Central memory CD4-positive, alpha-beta T cell (primary cell): ENCODE data around the gene KCND3.

Source experiments
- DNase-seq: peaks from one replicate; pipeline ENCODE4 v3.0.0; 2022

KCND3 gene

DNA sequence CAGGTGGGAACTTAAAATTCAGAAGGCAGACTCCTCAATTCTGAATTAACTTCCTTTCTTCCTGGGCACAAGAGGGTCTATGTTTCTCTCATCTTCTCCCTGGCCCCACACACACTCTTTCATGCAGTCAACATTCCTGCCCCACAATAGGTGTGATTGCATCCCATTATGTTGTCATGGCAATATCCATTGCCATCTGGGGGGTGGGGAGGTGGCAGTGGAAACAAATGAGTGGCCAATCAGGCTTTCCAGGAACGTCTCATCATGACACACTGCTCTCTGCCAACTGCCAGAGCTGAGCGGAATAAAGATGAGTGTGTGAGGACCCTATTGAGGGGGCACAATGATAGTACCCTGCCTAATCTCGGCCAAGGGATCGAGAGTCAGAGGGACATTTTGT lies 80.4 kb downstream of the KCND3 start:
- no peak for DNase-seq

DNA sequence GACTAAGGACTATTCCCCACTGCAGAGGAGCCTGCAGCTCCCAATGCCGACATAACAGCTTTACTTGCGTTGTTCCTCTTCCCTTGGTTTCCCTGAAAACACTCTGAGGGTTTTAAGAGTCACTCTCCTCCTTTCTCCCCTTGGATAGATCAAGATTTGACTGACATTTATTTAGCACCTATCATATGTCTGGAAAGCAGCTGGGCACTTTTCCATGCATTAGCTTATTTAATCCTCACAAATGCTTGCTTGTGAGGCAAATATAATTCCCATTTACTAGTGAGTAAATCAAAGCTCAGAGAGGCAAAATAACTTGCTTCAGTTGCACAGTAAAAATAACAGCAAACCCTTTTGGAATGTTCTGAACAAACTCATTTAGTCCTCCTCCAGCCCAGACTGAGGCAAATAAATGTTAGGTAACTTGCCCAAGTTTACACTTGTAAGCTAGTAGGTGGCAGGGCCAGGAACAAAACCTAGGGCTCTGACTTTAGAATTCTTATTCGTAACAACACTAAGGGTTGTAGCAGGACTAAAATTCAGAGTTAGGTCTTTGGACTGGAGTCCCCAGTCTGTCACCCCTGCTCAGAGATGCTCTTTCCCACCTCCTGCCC lies 81.4 kb downstream of the KCND3 start:
- DNase-seq = no peak

DNA sequence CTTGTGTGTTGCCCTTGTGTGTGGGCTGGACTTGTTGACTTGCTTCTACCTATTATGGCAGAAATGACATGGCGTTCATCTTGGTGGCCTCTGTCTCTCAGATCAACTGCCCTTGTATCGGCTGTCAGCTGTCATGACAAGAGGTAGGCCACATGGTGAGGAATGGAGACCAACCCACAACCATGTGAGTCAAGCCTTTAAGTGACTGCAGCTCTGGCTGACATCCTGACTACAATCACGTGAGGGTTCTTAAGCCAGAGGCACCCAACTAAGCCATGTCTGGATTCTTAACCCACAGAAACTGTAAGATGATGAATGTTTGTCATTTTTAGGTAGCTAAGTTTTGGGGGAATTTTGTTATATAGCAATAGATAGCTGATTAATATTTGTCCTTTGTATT lies 82.1 kb downstream of the KCND3 start:
- DNase-seq = no peak

DNA sequence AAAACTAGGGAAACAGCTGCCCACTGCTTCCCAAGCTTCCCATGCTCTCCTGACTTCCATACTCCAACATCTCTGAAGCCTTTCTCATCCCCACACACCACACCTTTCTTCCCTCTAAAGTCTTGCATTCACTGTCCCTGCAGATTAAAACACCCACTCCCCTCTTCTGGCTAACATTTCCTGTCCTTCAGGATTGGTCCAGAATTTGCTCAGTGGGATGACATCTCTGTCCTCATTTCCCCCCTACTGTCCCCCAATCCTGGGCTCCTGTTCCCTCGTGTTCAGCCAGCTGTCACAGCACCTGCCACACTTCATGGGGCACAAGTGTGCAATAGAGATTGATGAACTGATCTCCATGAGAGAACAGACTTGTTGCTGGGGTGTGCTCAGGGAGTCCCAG lies 82.7 kb downstream of the KCND3 start:
- no peak for DNase-seq

DNA sequence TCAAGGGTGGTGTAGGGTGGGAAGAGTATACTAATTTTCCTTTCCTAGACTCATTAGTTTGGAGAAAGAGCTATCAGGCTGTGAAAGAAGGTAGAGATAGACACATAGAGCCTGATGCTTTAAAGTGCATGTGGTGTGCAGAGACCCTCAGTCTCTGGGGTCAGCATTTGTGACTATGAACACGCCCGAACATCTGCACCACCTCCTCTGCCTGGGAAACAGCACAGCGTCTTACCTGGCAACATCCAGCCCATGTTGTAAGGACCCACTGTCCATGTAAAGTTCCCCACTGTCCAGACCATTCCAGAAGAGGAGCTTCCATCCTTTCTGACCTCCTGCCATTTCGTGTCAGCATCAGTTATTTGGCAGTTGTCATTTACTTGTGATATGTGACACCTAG lies 83.4 kb downstream of the KCND3 start:
- no peak for DNase-seq

DNA sequence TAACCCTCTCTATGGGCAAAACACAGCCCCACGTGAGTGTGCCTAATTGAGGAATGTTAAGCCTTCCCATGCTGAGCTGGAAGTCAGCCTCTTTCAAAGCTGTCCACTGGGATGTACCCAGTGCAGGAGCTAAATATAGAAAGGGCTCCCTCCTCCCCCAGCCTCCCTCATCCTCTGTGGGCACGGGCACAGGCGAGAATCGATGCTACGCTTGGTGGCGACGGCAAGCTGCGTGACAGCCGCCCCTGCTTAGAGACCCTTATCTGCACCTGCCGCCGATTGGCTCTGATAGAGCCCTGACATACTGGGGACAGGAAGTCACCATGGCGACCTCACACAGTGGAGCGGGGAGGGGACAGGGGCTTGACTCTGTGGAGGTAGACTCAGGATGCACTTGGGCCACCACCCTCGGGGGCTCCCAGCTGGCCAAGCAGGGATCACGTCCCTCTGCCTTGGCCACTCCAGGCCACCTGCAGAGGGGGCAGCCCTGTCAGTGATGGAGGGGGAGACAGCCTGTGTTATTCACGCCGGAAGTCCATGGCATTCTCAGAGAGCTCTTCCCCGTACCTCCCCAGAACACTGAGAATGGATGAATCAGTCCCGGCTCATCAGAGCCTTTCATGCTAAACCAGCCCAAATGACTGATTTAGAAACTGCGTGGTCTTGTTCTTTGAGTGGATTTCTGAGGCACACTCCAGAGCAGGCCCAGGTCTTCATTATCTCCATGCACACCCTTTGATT lies 84.8 kb downstream of the KCND3 start:
- no peak for DNase-seq

DNA sequence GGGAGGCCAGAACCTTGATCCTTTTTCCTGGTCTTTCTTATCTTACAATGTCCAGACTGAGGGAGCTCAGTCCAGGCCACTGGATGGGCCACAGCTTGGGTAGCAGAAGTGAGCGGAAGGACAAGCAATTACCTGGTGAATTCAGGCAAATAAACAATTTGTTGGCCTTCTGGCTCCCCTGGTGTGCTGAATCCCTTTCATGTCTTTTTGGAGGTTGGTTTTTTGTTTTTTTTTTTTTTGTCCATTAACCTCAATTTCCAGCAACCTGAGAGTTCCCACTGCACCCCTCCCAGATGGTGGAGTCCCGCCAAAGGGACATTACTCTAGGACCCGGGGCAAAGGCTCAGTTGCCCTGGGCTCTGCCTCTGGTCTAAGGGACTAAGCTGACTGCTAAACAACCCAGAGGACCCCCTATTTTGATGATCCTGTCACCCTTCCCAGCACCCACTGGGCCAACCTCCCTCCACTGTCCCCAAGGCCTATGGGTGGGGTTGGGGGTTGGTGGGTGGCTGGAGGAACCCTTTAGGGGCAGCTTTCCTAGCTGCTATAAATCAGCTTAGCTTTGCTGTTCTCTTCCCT lies 85.5 kb downstream of the KCND3 start:
- no peak for DNase-seq

DNA sequence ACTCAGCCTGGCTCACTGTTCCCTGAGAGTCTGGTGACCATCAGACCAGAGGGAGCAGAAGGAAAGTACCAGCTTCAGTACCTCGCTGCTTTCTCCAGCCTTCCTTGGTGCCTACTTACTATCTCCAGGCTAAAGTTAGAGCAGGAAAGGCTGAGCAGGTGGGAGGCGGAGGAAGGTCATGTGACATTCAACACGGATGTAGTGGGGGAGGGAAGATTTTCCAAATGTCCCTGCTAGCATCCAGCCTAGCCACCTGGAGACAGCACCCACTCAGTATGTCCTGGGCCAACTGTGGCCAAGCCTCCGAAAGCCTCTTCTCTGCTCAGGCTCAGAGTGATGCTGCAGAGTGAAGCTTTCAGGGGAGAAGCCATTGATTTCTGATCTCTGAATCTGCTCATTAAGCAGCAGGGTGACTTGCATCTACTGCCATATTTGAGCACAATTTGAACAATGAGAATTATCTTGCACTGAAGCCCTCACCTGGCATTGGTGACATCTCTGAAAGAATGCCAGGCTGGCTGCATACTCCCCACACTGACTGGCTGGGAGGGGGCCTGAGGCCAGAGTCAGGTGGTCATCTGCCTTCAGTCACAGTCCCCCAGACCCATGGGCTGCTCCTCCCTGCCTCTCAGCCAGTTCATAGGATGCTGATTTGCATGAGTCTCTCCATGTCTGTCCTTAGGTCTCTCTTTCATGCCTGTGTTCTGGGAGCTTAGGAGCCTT lies 86.2 kb downstream of the KCND3 start:
- DNase-seq = no peak

DNA sequence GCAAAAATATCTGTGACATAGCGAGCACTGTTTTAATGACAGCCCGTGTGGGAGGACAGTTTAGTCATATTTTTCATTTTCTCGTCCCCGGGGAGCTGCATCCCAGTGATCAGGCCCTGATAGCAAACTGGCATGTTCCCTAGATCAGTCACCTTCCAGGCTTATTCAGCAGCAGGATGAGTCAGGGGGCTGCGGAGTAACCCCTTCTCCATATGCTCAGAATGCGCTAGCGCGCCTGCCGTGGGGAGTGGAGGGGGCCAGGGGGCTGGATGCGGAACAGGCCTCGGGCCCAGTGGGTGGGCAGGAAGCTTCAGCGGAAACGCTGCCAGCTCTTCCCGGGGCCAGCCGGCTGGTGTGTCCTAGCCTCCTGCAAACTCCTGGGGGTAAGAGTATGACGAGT lies 94.0 kb downstream of the KCND3 start:
- DNase-seq = no peak

DNA sequence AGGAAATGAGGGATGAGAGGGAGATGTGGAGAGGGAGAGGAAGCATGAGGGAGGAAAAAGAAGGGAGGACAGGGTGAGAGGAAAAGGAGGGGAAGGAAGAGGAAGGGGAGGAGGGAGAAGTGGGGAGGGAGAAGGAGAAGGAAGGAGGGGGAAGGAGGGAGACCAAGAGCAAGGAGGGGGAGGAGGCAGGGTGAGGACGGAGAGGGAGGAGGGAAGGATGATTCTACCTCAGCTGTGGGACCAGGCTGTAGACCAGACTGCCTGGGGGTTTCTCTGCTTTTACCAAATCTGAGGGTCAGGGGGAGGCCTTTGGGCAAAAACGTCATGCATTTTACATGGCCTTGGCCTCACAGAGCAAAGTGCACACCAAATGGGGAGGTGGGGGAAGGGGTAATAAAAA lies 94.5 kb downstream of the KCND3 start:
- DNase-seq = no peak

DNA sequence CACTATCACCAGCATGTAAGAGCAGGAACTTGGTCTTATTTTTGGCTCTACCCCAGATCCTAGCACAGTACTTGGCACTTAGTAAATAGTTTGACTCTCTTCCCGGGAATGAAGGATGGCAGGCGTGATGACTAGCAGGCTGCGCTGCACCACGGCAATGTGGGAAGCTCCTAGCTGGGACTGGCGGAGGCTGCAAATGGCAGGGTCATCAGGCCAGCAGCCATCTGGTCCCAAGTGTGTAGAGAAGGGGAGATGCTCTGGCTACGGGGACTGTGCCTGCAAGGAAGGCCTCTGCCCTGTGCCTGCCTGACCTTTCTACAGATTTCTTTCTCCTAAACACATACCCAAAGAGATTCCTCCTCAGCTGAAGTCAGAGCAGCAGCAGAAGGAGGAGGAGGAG lies 95.0 kb downstream of the KCND3 start:
- DNase-seq = no peak

DNA sequence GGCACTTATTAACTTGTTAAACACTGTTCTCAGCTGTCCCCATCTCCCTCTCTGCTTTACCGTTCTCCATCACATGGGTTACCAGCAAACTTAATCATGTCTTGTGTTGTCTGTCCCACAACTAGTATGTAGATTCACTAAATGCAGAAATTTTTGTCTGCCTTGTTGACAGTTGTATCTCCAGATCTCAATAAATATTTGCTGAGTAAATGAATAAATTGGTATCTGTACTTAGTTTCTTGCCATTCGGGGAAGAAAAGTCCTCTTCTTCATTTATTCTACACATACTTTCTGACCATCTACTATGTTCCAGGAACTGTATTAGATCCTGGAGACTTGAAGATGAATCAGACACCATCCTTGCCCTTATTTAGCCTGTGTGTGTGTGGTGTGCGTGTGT lies 97.9 kb downstream of the KCND3 start:
- no peak for DNase-seq

DNA sequence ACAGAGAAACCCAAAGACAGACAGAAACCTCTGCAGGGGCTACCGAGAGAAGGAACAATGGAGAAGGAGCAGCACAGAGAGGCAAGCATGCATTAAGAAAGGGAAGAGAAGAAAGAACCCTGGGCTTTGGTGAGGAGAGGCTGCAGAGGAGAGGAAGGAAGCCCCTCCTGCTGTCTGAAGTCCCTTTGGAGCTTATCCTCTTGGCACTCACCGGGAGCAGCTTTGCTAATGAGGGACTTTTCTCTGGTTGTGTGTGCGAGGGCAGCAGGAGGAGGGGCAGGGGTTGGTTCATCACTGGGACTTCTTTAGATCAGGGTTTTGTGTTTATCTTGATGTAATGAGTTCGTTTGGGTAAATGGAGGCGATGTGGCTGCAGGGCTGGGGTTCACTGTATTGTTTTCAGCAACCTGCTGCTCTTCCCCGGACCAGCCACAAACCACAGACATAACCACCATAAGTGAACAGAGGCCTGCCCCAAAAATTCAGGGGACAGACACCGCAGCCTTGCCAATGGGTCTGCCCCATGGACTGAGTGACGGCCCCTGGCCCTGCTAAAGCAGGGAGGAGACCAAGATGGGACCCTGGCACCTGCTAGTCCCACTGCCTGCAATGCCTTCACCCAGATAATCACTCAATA lies 100.6 kb downstream of the KCND3 start:
- no peak for DNase-seq

DNA sequence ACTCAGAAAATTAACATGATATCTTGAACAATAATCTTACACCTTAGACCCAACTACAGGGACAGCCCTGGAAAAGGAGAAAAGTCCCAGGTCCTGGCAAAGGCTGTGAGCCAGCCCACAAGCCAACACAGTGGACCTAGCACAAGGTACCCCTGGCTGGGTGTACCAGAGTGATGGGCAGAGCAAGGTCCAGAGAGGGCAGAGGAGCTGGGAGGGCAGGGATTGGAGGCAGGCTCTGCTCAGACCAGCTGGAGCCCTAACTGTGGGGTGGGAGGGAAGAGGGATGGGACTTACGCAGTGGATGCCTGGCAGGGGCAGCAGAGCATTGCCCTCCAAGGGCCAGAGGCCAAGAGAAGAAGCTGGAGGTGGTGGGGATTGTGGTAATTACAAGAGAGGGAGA lies 101.6 kb downstream of the KCND3 start:
- DNase-seq = no peak

DNA sequence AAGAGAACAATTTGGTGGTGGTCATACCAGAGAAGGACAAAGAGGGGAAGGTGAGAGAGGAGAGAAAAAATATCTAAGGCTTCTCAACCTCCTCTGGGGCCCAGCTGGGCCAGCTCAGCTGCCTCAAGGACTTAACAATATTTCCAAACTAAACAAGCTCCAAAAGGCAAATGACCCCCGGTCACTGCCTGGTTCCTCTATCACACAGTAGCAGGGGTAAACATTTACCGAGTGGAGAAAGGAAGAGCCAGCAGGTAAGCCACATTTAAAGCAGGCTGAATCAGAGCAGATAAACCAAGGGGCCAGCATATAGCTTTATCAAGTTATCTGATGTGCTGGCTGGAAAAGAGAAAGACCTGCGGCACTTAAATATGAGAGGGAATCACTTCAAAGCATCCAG lies 102.1 kb downstream of the KCND3 start:
- no peak for DNase-seq

DNA sequence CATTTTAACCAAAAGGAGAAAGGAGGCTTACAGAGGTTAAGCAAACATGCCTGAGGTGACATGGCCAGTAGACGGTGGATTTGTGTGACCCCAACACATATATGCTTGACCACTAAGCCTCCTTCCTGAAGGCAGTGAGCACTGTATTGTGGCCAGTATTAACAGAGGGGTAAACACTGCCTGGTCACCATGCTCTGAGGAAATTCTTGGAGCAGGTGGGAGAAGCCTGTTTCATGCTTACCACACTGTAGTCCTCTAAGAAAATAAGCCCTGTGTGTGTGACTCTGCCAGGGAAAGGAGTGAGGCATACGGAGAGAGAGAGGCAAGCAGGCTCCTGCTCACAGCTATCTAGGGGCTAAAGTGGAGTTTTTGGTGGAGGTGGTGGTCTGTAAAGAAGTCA lies 102.7 kb downstream of the KCND3 start:
- DNase-seq = no peak

DNA sequence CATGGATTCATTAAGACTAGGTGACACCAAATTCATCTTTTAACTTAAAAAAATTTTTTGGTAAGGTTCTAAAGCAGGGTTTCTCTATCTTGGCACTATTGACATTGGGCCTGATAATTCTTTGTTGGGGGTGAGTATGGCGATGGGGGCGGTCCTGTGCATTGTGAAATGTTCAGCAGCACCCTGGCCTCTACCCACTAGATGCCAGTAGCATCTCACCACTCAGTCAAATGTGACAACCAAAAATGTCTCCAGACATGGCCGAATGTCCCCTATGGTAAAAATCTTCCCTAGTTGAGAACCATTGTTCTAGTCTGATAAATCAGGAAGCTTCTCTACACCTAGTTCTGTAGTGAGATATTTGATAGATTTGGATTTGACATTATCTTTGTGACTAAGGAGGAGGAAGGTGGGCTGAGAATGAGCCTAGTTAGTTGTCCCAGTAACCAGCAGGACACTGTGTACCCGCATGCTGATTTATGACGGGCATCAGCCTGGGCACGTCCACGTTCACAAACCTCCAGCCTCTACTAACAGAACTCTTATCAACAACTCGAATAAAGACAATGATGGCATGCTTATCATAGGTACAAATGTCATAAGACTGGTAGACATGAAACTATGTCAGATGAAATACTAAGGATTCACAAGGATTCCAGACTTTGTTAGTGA lies 104.6 kb downstream of the KCND3 start:
- DNase-seq = no peak

DNA sequence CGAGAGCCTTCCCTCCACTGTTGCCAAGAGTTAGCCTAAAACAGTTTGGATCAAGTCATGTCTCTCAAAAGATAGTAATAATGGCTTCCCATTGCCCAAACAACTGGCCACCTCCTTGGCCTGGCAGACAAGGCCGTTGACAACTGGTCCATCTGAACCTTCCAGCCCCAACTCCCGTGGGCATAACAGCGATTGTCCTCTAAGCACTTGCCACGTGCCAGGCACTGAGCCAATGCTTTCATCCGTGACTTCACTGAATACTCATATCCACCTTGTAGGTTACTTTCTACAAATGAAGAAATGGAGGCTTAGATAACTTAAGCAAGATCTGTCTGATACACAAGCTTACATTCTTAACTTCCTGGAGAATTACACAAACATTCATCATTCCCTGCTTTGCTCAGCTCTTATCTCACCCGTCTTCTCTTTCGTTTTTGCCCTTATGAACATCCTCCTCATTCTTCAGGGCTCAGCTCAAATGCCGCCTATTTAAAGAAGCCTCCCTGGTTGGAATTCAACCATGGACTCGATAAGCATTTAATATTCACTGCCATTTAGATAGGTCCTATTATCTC lies 106.4 kb downstream of the KCND3 start:
- DNase-seq = no peak

DNA sequence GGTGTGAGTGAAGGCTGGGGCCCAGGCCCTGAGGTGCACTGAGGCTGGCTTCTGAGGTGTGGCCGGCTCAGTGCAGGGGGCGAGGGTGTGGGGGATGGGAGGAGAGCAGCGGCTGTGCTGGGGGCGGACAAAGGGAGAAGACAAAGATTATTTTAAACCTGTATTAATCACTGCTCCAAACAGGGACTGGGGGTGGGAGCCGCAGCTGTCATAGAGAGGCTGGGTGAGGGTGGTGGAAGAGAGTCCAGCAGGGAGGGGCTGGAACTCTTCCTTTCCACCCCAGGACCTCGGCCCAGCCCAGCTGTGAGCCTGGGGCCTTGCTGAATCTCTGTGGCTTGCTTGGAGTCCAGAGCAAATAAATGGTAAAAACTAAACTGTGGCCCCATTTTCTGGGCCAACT lies 106.9 kb downstream of the KCND3 start:
- no peak for DNase-seq

DNA sequence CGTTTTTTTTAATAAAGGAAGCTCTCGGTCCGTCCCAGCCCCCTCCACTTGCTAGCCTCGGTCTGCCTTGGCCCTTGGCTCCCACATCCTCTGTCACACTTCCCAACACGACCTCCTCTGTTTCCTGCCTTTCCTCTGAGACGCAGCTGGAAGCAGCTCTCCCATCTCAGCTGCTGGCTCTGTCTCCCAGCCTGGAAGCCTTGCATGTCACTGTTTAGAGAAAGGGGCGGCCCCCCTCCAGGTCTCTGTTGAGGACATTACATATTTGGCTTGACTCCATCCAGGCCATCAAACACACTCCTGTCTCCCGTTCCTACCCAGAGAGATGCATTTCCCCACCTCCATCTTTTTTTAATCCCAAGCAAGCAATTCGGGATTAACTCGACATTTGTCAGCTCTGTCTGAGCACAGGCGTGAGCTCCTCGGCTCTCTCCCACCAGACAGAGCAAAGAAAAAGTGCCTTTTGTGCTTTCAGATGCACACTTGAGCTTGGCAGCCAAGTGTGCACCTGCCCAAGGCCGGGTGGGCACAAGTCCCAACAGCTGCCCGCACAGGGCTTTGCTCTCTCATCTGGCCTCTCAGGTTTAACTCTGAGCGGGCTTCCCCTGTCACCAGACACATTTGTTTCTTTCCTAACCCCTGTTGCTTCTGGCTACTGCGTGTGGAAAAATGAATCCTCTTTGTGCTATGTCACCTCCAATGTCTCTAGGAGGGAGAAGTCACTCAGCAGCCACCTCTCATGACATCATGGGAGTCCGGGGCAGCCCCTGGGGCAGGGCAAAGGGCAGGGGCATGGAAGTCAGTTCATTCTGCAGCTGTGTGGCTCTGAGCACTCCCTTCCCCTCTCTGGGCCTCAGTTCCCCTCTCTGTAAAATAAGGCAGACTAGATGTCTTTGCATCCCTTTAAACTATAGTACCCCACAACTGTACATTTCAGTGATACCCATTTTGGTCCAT lies 108.3 kb downstream of the KCND3 start:
- no peak for DNase-seq

DNA sequence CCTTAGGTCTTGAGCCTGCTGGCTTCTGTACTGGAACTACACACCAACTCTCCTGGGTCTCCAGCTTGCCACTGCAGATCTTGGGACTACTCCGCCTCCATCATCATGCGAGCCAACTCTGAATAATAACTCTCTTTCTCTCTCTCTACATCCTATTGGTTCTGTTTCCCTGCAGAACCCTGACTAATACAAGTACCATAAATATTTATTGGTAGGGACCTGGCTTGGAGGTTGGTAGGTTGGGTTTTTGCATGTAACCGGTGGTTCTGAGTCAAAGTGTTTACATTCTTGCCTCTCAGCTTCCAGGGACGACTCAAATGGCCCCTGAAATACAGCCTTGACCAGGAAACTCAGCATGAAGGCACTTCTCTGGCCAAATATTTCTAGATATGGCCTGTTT lies 110.4 kb downstream of the KCND3 start:
- no peak for DNase-seq
